Upper lobe of left lung (tissue), 6 donors: Measurements from ENCODE around the gene DYNC2LI1. TPM values are rescaled to one million over a fixed set of nuclear protein-coding genes. Genes with fewer than 3 reads are reported as not detected.

Experiments used
- ATAC-seq, 2 donors: fragments of 200-7000 bp; cut with Tn5 transposase; one replicate each; pipeline ENCODE4 v1.9.1; 2022; ENCODE audit warnings: mild to moderate bottlenecking in 2 of 2, moderate library complexity in 2 of 2; ENCODE audit not compliant: low FRiP score in 2 of 2
- DNase-seq, 2 donors: peaks; one replicate each; pipeline ENCODE4 v3.0.0-alpha.2; 2019 to 2020
- H3K27ac ChIP-seq, 4 donors: fragments of 200-600 bp; sonication (generic); one replicate each; pipeline ENCODE4 v1.5.1; 2016 to 2019
- H3K27me3 ChIP-seq, 4 donors: fragments of 200-600 bp; sonication (generic); one replicate each; pipeline ENCODE4 v1.5.1; 2017 to 2019
- H3K36me3 ChIP-seq, 4 donors: fragments of 200-600 bp; sonication (generic); one replicate each; pipeline ENCODE4 v1.5.1; 2016 to 2019
- H3K4me1 ChIP-seq, 4 donors: fragments of 200-600 bp; sonication (generic); one replicate each; pipeline ENCODE4 v1.5.1; 2018 to 2019
- H3K4me3 ChIP-seq, 4 donors: fragments of 200-600 bp; sonication (generic); one replicate each; pipeline ENCODE4 v1.5.1; 2017 to 2019; ENCODE audit warnings: mild to moderate bottlenecking in 2 of 4, moderate library complexity in 1 of 4
- H3K9me3 ChIP-seq, 4 donors: fragments of 200-600 bp; sonication (generic); one replicate each; pipeline ENCODE4 v1.5.1; 2018 to 2019
- CTCF ChIP-seq, 6 experiments: fragments of 450-650 bp in 4 of 6; fragments of 200-600 bp in 2 of 6; sonication (generic) in 2 of 6; IDR thresholded peaks; one replicate each; pipeline ENCODE4 v1.5.1; 2016 to 2019; ENCODE audit warnings: antibody characterized with exemption in 6 of 6
- EP300 ChIP-seq, 4 donors: sonication (generic); formaldehyde crosslinking; IDR thresholded peaks; one replicate each; pipeline ENCODE4 v1.5.1; 2017; ENCODE audit warnings: antibody characterized with exemption in 4 of 4, control low read depth in 2 of 4
- POLR2A ChIP-seq, 4 donors: fragments of 450-650 bp; IDR thresholded peaks; one replicate each; pipeline ENCODE4 v1.5.1; 2016 to 2017; ENCODE audit warnings: antibody characterized with exemption in 4 of 4, mild to moderate bottlenecking in 2 of 4
- POLR2AphosphoS5 ChIP-seq, 2 donors: sonication (generic); formaldehyde crosslinking; IDR thresholded peaks; one replicate each; pipeline ENCODE4 v1.5.1; 2017; ENCODE audit warnings: antibody characterized with exemption in 2 of 2
- WGBS, 2 donors: methylation state at CpG; one replicate each; pipeline ENCODE4 v1.1.5; 2017 to 2018; 5-methylcytosine and 5-hydroxymethylcytosine counted together
- total RNA-seq, 6 donors: library from RNA; depleted of rRNA in 4 of 6; stranded (reverse); fragments of >200 nt in 4 of 6; gene quantifications; one replicate each; pipeline versions ENCODE4 v1.1.0 to v1.2.1, GENCODE V29; 2016 to 2021
- donor health status: DM: no; HTN: no; CAD: no; lungs with moderate emphysema.
- donor health status: DM: no; HTN: yes; CAD: no; lungs with severe emphysema.

Gene DYNC2LI1
- total RNA-seq, 6 donors from 2014 or later = 15.8 to 58.2 (median 18.1) TPM

GRCh38 chr2:43812947-43813346 lies 39.1 kb downstream of the DYNC2LI1 start:
- no peak for TF ChIP-seq POLR2AphosphoS5 (IDR thresholded peaks at IDR 0.05)
- TF ChIP-seq EP300 (IDR thresholded peaks at IDR 0.05) = no peak
- TF ChIP-seq POLR2A (IDR thresholded peaks at IDR 0.05) = no peak
- Histone ChIP-seq H3K9me3 (no peaks in the 10 kb centered on the region), H3K36me3 (peaks cover 0 to 22% (median 4%) of the 10 kb centered on the region in 4 donors), H3K27ac (no peak overlapping the region), H3K27me3 (no peaks in the 10 kb centered on the region), H3K4me3 (no peak overlapping the region), H3K4me1 (no peaks in the 10 kb centered on the region)
- ATAC-seq = no peak
- DNase-seq = no peak
- 55 to 57% methylated on average over 2 of the region's 2 CpGs for WGBS, 2 donors

- Histone ChIP-seq H3K9me3 (no peaks in the 10 kb centered on the region), H3K27ac (no peak overlapping the region), H3K27me3 (no peaks in the 10 kb centered on the region), H3K4me1 (no peaks in the 10 kb centered on the region), H3K36me3 (peaks cover 0 to 14% (median 4%) of the 10 kb centered on the region in 4 donors), H3K4me3 (no peak overlapping the region)
- DNase-seq (no peak), ATAC-seq (no peak)
- no peak for TF ChIP-seq CTCF (IDR thresholded peaks at IDR 0.05)
- no peak for TF ChIP-seq POLR2A (IDR thresholded peaks at IDR 0.05)
- TF ChIP-seq POLR2AphosphoS5 (IDR thresholded peaks at IDR 0.05) = no peak
- TF ChIP-seq EP300 (IDR thresholded peaks at IDR 0.05) = no peak
- WGBS, 2 donors = 89 to 90% methylated on average over 3 of the region's 3 CpGs
These were observed 40.9 kb downstream of the DYNC2LI1 start for GRCh38 chr2:43814711-43815110.

DNA sequence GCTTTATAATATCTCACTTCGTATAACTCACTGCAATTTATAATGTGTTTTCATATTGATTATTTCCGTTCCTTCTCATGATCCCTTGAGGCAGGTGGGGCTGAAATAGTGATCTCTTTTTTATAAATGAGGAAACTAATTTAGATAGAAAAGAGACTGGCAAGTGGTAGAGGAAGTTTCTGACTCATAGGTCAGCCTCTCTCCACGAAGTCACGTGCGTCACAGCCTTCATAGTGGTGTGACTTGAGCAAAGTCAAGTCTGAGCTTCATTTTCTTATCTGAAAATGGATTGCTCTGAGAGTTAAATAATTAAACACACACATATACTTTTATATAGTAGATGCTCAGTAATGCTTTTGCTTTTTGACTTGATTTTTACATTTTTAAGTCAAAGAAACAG lies 44.9 kb downstream of the DYNC2LI1 start:
- DNase-seq (peak in 1 of 2 donors; percentile 56), ATAC-seq (peak in 1 of 2 donors; percentile 58)
- H3K4me3 ChIP-seq = no peak overlapping the region
- H3K27ac ChIP-seq = no peak overlapping the region
- no peaks in the 10 kb centered on the region for H3K36me3 ChIP-seq
- no peaks in the 10 kb centered on the region for H3K27me3 ChIP-seq
- no peak for TF ChIP-seq POLR2A (IDR thresholded peaks at IDR 0.05)
- no peak for TF ChIP-seq POLR2AphosphoS5 (IDR thresholded peaks at IDR 0.05)
- TF ChIP-seq CTCF (IDR thresholded peaks at IDR 0.05) = no peak
- no peaks in the 10 kb centered on the region for H3K4me1 ChIP-seq
- no peaks in the 10 kb centered on the region for H3K9me3 ChIP-seq
- WGBS, 2 donors = 54 to 55% methylated on average over 5 of the region's 5 CpGs

DNA sequence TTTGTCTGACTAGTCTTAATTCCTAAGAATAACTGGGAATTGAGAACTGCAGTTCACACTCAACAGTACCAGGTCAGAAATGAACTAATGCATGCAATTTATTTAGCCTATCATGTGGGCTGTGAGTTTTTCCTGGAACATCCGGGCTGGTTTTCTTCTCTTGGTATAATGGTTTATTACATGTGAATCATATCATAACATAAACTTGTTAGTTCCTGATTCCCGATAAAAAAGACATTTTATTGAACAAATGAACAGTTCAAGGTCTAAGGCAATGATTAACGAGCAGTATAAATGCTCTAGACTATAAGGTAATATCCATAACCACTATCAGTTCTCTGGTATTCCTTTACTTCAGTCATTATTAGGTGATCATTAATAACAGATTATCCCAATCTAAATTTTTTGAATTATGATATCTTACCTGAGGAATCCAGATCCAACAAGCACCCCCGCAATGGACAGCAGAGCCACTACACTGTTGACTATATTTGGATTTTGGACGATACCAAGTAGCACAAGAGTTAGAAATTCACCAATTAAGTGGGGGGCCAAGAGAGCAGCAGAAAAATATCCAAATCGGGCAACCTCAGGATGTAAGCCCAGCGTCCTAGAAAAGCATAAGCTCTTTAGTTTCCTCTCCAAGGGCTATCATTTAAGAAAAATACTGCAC lies 45.8 kb downstream of the DYNC2LI1 start:
- 85 to 86% methylated on average over 7 of the region's 7 CpGs for WGBS, 2 donors
- DNase-seq (no peak), ATAC-seq (no peak)
- no peaks in the 10 kb centered on the region for H3K36me3 ChIP-seq
- H3K4me1 ChIP-seq = no peaks in the 10 kb centered on the region
- H3K4me3 ChIP-seq = no peak overlapping the region
- no peaks in the 10 kb centered on the region for H3K9me3 ChIP-seq
- no peak overlapping the region for H3K27ac ChIP-seq
- H3K27me3 ChIP-seq = no peaks in the 10 kb centered on the region
- no peak for TF ChIP-seq EP300 (IDR thresholded peaks at IDR 0.05)
- TF ChIP-seq CTCF (IDR thresholded peaks at IDR 0.05) = no peak
- no peak for TF ChIP-seq POLR2A (IDR thresholded peaks at IDR 0.05)
- TF ChIP-seq POLR2AphosphoS5 (IDR thresholded peaks at IDR 0.05) = no peak

DNA sequence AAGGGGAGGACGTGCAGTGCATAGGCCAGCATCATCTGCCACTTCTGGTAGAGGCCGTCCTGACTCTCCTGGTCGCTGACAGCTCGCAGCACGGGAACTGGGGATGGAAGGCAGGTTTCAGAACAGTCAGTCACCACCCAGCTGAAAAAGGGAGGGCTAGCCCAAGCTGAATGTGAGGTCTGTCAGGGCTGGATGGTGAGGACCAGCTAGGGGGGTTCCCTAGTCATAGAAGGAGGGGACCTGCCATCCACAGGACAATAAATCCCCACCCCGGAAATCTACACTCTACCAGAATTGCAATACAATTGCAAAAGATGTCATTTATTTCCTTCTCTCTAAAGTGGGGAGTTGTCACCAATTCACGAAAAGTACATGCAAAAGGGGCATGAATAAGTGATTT lies 49.0 kb downstream of the DYNC2LI1 start:
- Histone ChIP-seq H3K9me3 (no peaks in the 10 kb centered on the region), H3K4me1 (no peaks in the 10 kb centered on the region), H3K4me3 (no peak overlapping the region), H3K36me3 (no peaks in the 10 kb centered on the region), H3K27ac (no peak overlapping the region), H3K27me3 (no peaks in the 10 kb centered on the region)
- ATAC-seq (no peak), DNase-seq (no peak)
- no peak for TF ChIP-seq CTCF (IDR thresholded peaks at IDR 0.05)
- no peak for TF ChIP-seq EP300 (IDR thresholded peaks at IDR 0.05)
- WGBS, 2 donors = 74 to 82% methylated on average over 4 to 7 of the region's 7 CpGs
